ENCODE data around the gene CELF2.

DNA sequence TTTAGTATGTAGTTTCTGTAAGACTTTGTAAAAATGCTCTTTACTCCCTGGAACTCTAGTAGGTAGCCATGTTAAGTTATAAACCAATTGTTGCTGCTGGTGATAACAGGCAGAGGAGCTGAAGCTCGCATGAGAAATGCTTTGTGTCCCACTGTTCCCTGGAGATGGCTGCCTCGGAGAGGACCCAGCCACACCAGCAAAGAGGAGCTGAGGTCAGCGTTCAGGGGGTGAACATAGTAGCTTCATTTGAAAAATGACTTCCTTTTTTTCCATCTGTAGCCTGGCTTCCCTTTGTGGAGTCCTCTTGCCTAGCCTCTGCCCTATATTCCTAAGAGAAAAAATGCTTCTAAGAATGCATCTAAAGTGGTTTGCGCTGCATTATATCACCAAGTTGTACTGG lies 20.3 kb downstream of the CELF2 start:
- TF ChIP-seq POLR2A (IDR thresholded peaks at IDR 0.05) (no peak), EP300 (IDR thresholded peaks at IDR 0.05) (no peak)
- TF ChIP-seq, protein P1, sequence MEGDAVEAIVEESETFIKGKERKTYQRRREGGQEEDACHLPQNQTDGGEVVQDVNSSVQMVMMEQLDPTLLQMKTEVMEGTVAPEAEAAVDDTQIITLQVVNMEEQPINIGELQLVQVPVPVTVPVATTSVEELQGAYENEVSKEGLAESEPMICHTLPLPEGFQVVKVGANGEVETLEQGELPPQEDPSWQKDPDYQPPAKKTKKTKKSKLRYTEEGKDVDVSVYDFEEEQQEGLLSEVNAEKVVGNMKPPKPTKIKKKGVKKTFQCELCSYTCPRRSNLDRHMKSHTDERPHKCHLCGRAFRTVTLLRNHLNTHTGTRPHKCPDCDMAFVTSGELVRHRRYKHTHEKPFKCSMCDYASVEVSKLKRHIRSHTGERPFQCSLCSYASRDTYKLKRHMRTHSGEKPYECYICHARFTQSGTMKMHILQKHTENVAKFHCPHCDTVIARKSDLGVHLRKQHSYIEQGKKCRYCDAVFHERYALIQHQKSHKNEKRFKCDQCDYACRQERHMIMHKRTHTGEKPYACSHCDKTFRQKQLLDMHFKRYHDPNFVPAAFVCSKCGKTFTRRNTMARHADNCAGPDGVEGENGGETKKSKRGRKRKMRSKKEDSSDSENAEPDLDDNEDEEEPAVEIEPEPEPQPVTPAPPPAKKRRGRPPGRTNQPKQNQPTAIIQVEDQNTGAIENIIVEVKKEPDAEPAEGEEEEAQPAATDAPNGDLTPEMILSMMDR (IDR thresholded peaks at IDR 0.05), result no peak
